Stimulated activated CD4-positive, alpha-beta T cell treated with anti-CD3 and anti-CD28 coated beads, Interleukin-1b, Interleukin-23, amount 100 ng/mL, for 1 hour (primary cell): ENCODE measurements around the gene DNAI4.
"Not testable (repeated sequence)": the region's sequence is repeated elsewhere in the genome, so short reads cannot be mapped to it uniquely, and the experiment has no call there.

Source experiments
- DNase-seq, 2 donors: peaks; one replicate each; pipeline ENCODE4 v3.0.0-alpha.2; 2020; ENCODE audit warnings: low read depth in 2 of 2

DNAI4 gene, protein sequence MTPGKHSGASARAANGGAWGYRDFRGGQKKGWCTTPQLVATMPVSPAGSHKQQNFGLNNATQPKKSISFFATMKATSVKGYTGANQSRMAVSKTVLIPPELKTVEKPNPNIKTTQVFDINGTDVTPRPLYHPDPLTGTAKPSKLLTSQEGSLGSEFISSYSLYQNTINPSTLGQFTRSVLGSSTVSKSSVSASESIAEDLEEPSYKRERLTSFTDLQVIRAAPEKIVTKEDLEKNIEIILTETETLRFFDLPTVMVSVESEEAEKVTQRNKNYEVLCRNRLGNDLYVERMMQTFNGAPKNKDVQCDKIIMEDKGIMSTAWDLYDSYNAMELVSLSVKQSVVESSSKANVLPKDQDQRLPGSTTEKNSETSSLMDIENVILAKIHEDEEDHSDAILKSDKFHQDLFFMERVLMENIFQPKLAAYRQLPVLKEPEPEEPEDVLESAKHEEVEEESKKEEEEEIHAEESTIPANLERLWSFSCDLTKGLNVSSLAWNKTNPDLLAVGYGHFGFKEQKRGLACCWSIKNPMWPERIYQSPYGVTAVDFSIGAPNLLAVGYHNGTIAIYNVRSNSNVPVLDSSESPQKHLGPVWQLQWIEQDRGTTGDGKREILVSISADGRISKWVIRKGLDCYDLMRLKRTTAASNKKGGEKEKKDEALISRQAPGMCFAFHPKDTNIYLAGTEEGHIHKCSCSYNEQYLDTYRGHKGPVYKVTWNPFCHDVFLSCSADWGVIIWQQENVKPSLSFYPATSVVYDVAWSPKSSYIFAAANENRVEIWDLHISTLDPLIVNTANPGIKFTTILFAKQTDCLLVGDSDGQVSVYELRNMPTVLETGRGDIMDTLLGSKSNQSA

DNA sequence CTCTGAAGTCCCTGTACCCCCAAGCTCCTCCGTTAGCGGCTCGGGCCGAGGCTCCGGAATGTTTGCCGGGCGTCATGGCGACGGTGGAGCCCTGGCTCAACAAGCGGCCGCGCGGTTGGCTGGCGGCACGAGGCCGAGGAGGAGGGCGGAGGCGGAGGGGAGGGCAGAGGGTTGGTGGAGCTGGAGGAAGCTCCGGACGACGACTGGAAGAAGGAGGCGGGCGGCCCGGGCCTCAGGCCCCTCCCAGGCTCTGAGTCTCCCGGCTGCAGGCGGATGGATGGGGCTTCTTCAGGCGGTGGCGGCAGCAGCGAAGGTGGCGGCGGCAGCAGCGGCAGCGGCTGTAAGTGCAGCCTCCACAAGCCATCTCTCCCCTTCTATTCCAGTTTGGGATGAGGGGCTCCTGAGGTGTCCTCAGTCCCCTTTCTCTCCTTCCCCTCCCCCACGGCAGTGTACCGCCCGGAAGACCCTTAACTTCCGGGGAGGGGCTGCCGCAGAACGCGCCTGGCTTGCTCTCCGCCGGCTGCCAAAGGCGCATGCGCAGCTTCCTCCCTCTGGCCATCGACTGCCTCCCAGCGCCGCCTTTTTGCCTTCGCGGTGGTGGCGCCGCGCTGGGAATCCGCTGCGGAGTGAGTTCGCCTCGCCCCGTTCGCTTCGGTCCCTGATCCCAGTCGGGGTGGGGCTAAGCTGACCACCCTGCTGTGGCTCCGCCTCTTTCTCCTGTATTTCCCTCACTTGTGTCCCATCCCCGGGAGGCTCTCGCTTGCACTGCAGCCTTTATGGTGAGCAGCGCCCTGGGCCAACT lies at the start of gene DNAI4, which contains the start of gene MIER1:
Gene DNAI4, minus strand, starts transcription at position 101 of the 802 bp plus-strand sequence. Its CDS starts 25 bp downstream, at position 76.
Gene MIER1, plus strand, starts transcription at position 235 of the 802 bp plus-strand sequence. Its CDS starts 39 bp downstream, at position 274.
- DNase-seq = peak; percentile 91 to 92

DNA sequence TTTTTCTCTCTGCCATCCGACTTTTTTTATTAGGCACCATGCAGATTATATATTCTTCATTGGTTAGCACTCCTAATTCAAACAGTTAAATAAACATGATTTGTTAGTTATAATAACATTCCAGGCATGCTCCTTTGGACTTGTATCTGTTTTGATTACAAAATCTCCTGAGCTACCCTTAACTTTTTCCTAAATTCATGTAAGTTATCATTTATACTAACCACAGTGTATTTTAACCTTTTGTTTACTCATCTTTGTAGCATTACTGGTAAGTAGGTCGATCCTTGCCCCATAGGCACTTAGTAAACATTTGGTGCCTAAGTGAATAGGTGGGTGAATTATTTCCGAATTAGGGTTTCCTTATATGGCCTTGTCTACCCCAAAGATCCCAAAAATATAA lies 43.9 kb upstream of the DNAI4 start:
- DNase-seq = no peak

DNA sequence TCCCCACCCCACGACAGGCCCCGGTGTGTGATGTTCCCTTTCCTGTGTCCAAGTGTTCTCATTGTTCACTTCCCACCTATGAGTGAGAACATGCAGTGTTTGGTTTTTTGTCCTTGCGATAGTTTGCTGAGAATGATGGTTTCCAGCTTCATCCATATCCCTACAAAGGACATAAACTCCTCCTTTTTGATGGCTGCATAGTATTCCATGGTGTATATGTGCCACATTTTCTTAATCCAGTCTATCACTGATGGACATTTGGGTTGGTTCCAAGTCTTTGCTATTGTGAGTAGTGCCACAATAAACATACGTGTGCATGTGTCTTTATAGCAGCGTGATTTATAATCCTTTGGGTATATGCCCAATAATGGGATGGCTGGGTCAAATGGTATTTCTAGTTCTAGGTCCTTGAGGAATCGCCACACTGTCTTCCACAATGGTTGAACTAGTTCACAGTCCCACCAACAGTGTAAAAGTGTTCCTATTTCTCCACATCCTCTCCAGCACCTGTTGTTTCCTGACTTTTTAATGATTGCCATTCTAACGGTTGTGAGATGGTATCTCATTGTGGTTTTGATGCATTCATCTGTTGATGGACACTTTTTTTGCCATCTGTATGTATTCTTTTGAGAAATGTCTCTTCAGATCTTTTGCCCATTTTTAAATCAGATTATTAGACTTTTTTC lies 41.7 kb upstream of the DNAI4 start:
- DNase-seq = not testable (repeated sequence)

DNA sequence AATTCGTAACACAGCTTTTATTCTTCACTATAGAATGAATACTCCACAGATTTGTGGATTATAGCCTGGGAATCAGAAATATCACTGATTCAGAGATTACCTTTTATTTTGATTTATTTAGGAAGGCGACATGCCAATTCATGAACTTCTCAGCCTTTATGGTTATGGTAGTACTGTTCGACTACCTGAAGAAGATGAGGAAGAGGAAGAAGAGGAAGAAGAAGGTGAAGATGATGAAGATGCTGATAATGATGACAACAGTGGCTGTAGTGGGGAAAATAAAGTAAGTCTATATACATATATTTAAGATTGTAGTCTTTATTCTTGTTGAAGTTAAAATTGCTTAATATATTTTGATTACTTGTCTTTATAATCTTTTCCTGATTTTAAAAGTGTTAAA lies 33.3 kb upstream of the DNAI4 start:
- no peak for DNase-seq

DNA sequence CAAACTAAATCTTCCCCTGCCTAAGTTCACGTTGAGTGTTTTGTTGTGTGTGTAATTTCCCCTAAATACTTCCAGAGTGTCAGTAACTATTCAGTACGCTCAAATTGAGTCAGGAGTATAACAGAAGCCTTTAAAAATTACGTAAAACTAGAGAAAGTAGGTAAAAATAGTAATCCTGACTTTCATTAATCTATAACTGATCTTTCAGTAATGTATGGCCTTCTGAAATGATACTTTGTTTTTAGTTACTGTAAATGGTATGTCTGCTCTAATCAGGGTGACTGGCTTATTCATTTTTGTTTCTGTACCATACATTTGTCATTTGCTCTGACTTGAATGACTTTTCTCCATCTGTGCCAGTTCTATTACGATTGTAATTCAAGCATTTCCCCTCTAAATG lies 29.6 kb upstream of the DNAI4 start:
- DNase-seq = no peak

DNA sequence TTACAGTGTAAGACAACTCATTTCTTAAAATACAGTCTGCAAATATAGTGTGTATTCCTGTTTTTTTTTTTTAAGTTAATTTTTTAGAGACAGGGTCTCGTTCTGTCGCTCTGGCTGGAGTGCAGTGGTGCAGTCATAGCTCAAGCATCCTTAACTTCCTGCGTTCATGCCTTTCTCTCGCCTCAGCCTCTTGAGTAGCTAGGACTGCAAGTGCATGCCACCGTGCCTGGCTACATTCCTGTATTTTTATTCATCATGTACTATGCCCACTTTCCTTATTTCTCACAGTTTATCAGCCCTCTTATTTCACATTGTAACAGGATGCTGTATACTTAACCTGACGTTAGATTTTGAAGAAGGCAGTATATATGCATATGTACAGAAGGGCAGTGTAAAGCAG lies 26.9 kb upstream of the DNAI4 start:
- DNase-seq = no peak

DNA sequence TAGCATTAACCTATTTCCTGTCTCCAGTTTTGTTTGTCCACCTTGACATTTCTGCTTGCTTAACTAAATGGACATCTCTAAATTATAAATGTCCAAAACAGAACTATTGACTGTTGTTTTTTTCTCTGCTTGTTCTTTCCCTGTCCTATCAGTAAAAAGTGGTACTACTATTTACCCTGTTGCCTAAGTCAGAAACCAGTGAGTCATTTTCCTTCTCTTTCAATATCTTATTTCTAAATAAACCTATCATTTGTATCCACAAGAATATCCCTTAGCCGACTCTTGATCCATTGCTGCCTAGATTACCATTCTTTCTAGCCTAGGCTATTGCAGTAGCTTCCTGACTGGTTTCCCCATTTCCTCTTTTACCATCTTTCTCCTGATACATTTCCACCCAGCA lies 22.6 kb upstream of the DNAI4 start:
- no peak for DNase-seq

DNA sequence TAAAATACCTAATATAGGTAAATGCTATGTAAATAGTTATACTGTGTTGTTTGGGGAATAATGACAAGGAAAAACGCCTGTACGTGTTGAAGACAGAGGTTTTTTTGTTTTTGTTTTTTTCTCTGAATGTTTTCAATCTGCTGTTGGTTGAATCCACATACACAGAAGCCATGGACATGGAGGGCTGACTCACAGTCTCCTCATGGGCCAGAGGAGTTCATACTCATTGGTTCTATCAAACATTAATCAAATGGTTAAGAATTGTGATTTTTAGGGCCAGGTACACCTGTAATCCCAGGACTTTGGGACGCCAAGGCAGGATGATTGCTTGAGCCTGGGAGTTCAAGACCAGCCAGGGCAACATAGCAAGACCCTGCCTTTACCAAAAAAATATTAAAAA lies 20.7 kb upstream of the DNAI4 start:
- DNase-seq = no peak

DNA sequence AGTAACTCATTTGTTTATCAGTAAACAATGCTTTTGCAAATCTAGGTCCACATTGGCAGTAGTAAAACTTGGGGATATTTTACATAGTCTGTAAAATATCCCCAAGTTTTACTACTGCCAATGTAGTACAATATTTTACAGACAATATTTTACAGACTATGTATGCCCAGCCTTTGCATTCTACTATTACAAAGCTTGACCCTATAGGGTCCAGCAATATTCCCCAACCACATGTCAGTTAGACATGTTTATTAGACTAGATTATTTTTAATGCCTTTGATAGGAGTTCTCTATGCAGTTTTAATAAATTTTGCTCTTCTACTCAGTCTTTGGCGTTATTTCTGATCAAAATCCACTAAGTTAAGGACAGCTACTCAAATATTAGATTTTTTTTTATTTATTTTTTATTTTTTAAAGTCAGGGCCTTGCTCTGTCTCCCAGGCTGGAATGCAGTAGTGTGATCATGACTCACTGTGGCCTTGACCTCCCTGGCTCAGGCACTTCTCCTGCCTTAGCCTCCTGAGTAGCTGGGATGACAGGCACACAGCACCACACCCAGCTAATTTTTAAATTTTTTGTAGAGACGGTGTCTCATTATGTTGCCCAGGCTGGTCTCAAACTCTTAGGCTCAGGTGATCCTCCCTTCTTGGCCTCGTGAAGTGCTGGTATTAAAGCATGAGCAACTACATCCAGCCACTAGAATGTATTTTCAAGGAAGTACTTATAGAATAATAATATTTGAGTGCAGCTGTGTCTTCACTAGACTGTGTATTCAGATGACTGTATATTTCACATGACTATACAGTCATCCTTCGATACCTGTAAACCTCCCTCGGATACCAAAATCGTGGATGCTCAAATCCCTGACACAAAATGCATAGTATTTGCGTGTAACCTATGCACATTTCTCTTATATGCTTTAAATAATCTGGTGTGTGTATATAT lies 19.9 kb upstream of the DNAI4 start:
- DNase-seq = no peak

DNA sequence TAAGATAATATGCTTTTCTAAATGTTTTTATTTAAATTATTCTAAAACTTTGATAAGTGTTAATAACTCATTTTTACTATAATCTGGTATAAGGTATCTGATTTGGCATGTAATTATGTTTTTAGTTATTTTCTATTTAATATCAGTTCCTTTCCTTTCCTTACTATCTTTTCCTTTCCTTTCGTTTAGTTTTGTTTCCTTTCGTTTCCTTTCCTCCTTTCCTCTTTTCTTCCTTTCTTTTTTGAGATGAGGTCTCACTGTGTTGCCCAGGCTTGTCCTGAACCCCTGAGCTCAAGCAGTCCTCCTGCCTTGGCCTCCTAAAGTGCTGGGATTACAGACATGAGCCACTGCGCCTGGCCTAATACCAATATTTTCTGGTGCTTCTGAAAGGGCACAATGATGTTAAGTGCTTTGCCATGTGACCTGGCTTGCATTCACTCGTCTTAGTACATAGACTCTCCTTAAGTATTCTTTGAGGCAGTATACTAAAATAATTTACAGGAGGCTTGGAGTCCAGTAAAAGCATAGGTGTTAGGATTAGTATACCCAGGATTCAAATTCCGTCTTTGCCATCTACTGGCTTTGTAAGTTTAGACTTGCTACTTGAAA lies 18.8 kb upstream of the DNAI4 start:
- DNase-seq = no peak

DNA sequence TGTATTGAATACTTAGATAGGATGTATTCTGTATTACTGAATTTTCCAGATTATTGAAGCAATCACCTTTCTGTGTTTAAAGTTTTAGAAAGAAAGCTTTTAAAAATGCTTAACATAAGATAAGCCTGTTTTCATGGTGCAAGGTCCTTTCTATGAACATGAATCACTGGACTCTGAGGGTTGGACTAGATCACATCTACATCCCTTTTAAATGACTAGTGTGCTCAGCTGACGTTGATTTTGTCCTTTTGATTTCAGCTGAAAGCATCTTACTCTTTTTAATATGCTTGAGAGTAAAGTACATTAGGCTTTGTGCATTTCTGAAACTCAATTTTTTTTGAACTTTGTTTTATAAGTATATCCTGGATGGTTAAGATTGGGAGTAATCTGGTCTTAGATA lies 16.3 kb upstream of the DNAI4 start:
- no peak for DNase-seq

DNA sequence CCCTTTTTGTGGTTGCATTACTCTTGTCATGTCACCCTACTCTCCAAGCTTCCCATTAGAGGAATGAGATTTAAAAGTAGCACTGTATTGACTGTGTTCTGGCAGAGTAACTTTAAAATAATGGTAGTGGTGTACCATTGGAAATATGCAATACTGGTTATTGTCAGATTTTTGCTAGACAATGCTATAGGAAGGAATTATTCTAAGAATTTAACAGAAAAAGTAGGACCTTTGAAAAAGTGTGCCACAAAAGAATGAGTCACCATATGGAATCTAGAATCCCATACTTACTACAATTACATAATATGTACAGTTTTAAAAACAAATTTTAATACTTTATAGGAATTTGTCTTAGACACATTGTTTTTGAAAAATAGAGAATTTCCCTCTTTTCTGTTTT lies 14.0 kb upstream of the DNAI4 start:
- DNase-seq = no peak

DNA sequence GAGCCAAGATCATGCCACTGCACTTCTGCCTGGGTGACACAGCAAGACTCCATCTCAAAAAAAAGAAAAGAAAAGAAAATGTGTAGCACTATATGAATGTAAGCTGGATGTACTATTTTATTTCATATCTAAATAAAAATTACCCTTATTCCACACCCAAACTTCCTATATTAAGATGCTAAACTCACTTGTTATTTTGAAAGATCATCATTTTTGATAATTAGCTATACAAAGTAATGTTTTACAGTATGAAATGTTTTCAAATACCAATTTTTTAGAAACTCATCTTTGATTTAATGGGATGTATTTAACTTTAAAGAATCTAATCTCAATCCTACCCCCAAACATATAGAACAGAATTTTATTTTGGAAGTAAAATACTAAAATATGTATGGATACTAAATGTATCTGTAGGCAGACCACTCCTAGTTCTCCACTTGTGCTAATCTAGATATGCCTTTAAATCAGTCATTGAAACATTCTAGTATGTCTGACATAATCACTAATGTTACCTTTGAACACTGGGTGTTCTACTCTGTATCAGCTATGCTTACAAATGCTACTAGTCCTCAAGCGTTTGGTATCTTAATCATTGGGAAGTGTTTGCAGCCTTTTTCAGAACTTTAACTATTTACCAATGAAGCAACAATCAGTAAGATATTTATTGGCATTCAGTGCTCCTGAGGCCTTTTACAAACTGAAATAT lies 13.0 kb upstream of the DNAI4 start:
- DNase-seq = no peak

DNA sequence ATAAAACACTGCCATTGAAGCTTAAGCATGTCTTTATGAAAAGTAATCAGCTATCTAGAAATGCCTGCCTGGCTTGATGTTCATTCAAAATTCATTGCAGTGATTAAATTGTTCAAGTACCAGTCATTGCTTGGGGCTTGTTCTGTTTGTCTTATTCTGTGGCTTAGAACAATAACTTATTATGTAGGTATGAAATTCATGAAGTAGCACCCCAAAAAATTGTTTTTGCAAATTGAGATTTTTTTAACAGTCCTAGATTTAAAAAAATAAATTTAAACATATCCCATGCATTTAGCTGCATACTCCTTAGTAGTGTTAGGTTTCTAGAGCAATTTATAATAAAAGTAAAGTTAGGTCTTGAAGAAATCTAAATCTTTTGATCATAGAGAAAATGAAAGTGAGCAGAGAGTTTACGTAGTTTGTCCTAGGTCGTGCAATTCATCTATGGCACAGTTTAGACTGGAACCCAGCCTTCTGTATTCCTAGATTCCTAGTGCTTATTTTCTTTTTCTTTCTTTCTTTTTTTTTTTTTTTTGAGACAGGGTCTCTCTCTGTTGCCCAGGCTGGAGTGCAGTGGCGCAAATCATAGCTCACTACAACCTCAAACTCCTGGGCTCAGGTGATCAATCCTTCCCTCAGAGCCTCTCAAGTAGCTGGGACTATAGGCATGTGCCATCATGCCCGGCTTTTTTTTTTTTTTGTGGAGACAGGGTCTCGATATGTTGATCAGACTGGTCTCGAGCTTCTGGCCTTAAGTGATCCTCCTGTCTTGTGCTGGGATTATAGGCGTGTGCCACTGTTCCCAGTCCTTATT lies 9.4 kb upstream of the DNAI4 start:
- no peak for DNase-seq

DNA sequence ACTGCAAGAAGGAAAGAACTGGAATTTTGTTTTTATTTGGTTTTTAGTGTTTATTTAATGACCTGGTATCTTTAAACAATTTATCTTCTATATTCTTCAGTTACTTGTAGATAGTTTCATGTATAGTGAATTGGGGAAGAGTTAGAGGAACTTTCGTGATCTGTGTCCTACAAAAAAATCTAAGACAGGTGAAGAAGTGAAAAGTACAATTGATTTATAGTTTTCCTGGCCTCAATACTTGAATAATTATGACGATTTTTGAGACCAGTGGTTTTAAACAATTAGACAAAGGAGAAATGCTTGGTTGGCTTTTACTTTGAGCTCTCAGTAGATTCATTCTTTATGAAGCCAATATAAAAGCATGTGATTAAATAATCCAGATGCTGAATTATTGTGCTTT lies 7.6 kb upstream of the DNAI4 start:
- no peak for DNase-seq

DNA sequence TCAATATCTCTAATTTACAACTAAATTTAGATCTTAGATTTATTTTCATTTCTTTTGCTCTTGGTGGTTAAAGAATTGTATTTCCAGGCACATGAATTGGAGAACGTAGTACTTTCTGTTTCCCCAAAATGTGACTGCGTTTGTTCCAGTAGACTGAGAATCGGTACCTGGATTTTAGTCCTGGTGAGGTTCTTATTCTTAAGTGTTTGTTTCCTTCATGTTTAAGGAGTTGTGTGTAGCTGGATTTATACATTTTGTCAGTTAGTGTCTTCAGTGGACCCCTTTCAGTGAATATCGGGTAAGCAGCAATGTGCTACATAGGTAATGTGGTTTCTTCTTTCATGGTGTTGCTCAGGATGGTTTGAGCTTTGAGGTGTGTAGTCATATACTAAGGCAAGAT lies 6.9 kb upstream of the DNAI4 start:
- DNase-seq = no peak

DNA sequence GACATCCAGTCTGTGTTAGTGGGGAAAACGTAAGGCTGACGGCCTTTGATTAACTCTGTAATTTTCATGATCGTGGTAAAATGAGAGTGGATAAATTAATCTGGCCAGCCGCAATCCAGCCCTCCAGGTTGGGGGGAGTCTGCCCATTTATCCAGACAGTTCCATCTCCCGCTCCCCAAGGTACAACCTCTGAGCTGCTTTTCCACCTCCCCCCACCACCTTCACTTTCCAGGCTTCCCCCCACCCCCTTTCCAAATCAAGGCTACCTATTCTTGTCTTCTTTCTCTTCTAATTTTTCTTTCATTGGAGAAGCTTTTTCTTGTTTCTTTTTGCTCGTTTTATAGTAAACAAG lies 6.1 kb upstream of the DNAI4 start:
- no peak for DNase-seq

DNA sequence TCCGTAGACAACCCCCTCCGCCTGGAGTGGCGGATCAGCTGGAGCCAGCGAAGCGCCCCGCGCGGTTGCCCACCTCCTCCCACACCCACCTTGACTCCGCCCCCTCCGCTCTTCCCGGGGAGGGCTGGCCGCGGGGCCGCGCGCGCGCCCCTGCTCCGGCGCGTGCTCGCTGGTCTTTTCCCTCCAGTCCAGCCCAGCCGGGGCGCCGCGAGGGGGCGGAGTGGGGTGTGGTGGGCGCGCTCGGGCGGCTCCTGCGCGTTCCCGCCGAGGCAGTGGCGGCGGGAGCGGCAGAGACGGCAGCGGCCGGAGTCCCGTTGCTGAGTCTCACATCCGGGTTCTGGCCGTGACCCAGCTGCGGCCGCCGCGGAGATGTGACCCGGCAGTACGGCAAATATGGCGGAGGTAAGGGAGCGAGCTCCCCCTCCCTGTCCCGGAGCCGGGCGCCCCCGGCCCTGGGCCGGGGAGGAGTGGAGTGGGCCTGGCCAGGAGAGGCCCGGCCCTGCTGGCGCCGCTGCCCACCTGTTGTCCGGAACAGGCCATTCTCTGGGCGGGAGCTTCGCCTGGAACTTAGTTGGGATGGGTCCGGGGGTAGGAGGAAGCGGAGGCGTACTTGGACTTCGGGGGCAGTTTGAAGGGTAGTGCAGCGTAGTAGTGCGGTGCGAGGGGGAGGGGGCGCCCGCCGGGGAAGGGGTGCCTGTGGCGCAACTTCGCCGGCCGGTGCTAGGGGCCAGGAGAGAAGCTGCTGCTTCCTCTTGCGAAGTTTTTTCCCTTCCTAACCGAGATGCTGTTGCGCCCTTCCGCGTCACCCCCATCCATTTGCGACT lies 5.6 kb upstream of the DNAI4 start:
- peak; percentile 84 to 86 for DNase-seq
